SU-DHL-6 (cell line): ENCODE measurements around the gene CENPX.

Source experiments
- H2AFZ ChIP-seq: fragments of 200-600 bp; sonication (generic); 2 replicates; pipeline ENCODE4 v1.6.1; 2014; ENCODE audit warnings: low read depth, mild to moderate bottlenecking, moderate library complexity, mixed read lengths, antibody characterized with exemption, low read length; ENCODE audit not compliant: severe bottlenecking
- H3F3A ChIP-seq: fragments of 200-600 bp; shearing (Covaris generic); 2 replicates; pipeline ENCODE4 v1.6.0; 2016; ENCODE audit warnings: antibody characterized with exemption, mild to moderate bottlenecking; ENCODE audit not compliant: insufficient read depth
- H3K27ac ChIP-seq: fragments of 200-600 bp; sonication (generic); 2 replicates; pipeline ENCODE4 v1.5.1; 2016; ENCODE audit warnings: low read depth, mild to moderate bottlenecking, low read length, moderate library complexity, mixed read lengths
- H3K27me3 ChIP-seq: fragments of 200-600 bp; sonication (generic), shearing (Covaris generic); 2 replicates; pipeline ENCODE4 v1.6.0; 2014; ENCODE audit warnings: mild to moderate bottlenecking, low read length
- H3K36me3 ChIP-seq: fragments of 200-600 bp; sonication (generic); 2 replicates; pipeline ENCODE4 v1.6.1; 2014; ENCODE audit warnings: mild to moderate bottlenecking, low read length, mixed read lengths
- H3K4me2 ChIP-seq: fragments of 300-600, 200-600 bp; shearing (Covaris generic), sonication (generic); 2 replicates; pipeline ENCODE4 v1.6.0; 2014; ENCODE audit warnings: low read length, low read depth, mild to moderate bottlenecking; ENCODE audit not compliant: poor library complexity, severe bottlenecking
- H3K4me3 ChIP-seq: fragments of 200-600 bp; sonication (generic); 2 replicates; pipeline ENCODE4 v1.5.1; 2014; ENCODE audit warnings: antibody characterized with exemption, low read length, mild to moderate bottlenecking, mixed read lengths; ENCODE audit not compliant: insufficient read depth, poor library complexity, severe bottlenecking
- H3K79me2 ChIP-seq: fragments of 200-600 bp; sonication (generic); 2 replicates; pipeline ENCODE4 v1.6.1; 2014; ENCODE audit warnings: mild to moderate bottlenecking, low read length, moderate library complexity; ENCODE audit not compliant: insufficient read depth
- H3K9ac ChIP-seq: fragments of 200-600 bp; sonication (generic); 2 replicates; pipeline ENCODE4 v1.7.0; 2014; ENCODE audit warnings: mild to moderate bottlenecking, low read length
- H3K9me2 ChIP-seq: fragments of 200-600 bp; sonication (generic); replicated peaks from 2 replicates; pipeline ENCODE4 v1.6.1; 2014; ENCODE audit warnings: low read length; ENCODE audit not compliant: insufficient read depth
- H3K9me3 ChIP-seq: fragments of 200-600 bp; sonication (generic); 2 replicates; pipeline ENCODE4 v1.6.1; 2014; ENCODE audit warnings: low read length, mixed read lengths; ENCODE audit not compliant: insufficient read depth
- H4K20me1 ChIP-seq: fragments of 200-600 bp; sonication (generic); 2 replicates; pipeline ENCODE4 v1.6.1; 2014; ENCODE audit warnings: low read depth, mild to moderate bottlenecking, antibody characterized with exemption, low read length, moderate library complexity, mixed read lengths
- EZH2phosphoT487 ChIP-seq: fragments of 200-600 bp; sonication (generic), shearing (Covaris generic); conservative IDR thresholded peaks from 2 replicates; pipeline ENCODE4 v1.6.1; 2018; ENCODE audit warnings: mild to moderate bottlenecking, antibody characterized with exemption, low read length, moderate library complexity, mixed read lengths
- TF ChIP-seq, protein P1 (sequence below): fragments of 200-600 bp; sonication (generic); IDR thresholded peaks from one replicate; pipeline ENCODE4 v1.5.1; 2017; ENCODE audit warnings: antibody characterized with exemption, mild to moderate bottlenecking, low read length, moderate library complexity; ENCODE audit not compliant: insufficient read depth, poor library complexity, severe bottlenecking

The CENPX gene

DNA sequence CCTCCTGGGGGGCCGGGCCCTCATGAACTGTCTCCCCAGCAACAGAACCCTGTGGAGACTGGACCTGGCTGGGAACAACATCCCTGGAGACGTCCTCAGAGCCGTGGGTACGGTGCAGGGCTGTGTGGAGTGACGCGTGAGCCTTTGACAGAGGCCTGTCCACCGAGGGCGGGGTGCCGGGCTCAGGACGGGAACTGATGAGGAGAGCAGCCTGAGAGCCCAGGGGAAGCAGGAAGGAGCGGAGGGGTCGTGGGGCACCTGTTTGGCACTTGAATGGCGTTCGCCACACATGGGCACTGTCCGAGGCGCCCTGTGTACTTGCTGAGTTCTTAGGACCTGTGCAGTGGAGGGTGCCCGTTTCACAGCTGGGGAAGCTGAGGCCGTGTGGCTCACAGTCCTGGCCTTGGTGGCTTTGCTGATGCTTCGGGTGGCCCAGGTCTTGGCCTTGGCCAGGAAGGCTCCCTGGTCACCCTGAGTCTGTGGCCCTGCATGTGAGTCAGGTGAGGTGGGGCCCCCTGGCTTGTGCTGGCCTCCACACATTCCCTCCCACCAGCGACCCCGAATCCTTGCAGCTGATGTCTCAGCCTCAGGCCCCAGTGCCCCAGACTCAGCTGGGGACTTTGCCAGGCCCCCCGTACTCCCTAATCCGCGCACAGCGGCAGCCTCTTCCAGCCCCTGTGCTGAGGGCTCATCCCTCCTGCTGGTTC lies 2.9 kb upstream of the CENPX start:
- no peaks in the 10 kb centered on the region for H3K27me3 ChIP-seq
- H3K9me3 ChIP-seq: no peaks in the 10 kb centered on the region
- no peak overlapping the region for H3K4me2 ChIP-seq
- H3K4me3 ChIP-seq: no peak overlapping the region
- H3K9ac ChIP-seq: no peak overlapping the region
- H3F3A ChIP-seq: 0 out of 2 replicates have a peak, but pooled peaks cover 6% of the 10 kb centered on the region
- H3K9me2 ChIP-seq: no peaks in the 10 kb centered on the region
- no peaks in the 10 kb centered on the region for H3K36me3 ChIP-seq
- peaks cover 25% of the 10 kb centered on the region for H3K79me2 ChIP-seq
- no peak overlapping the region for H2AFZ ChIP-seq
- H4K20me1 ChIP-seq: no peaks in the 10 kb centered on the region
- TF ChIP-seq, protein P1, sequence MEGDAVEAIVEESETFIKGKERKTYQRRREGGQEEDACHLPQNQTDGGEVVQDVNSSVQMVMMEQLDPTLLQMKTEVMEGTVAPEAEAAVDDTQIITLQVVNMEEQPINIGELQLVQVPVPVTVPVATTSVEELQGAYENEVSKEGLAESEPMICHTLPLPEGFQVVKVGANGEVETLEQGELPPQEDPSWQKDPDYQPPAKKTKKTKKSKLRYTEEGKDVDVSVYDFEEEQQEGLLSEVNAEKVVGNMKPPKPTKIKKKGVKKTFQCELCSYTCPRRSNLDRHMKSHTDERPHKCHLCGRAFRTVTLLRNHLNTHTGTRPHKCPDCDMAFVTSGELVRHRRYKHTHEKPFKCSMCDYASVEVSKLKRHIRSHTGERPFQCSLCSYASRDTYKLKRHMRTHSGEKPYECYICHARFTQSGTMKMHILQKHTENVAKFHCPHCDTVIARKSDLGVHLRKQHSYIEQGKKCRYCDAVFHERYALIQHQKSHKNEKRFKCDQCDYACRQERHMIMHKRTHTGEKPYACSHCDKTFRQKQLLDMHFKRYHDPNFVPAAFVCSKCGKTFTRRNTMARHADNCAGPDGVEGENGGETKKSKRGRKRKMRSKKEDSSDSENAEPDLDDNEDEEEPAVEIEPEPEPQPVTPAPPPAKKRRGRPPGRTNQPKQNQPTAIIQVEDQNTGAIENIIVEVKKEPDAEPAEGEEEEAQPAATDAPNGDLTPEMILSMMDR: no peak
- TF ChIP-seq EZH2phosphoT487: no peak
- no peak overlapping the region for H3K27ac ChIP-seq

GRCh38 chr17:82024859-82025258 lies 2.2 kb upstream of the CENPX start:
- Histone ChIP-seq H3K36me3 (no peaks in the 10 kb centered on the region), H3K9ac (no peak overlapping the region), H3K79me2 (peaks cover 25% of the 10 kb centered on the region), H3F3A (0 out of 2 replicates have a peak, but pooled peaks cover 6% of the 10 kb centered on the region), H3K27me3 (no peaks in the 10 kb centered on the region), H3K4me3 (no peak overlapping the region), H3K9me2 (no peaks in the 10 kb centered on the region), H3K4me2 (no peak overlapping the region), H3K9me3 (no peaks in the 10 kb centered on the region), H2AFZ (no peak overlapping the region), H3K27ac (no peak overlapping the region), H4K20me1 (no peaks in the 10 kb centered on the region)
- TF ChIP-seq EZH2phosphoT487: no peak
- TF ChIP-seq, protein P1: no peak

GRCh38 chr17:82023447-82024241 lies 966 bp upstream of the CENPX start:
- no peaks in the 10 kb centered on the region for H3K9me3 ChIP-seq
- TF ChIP-seq EZH2phosphoT487: no peak
- TF ChIP-seq, protein P1: no peak
- H4K20me1 ChIP-seq: no peaks in the 10 kb centered on the region
- H3K9me2 ChIP-seq: no peaks in the 10 kb centered on the region
- H3K9ac ChIP-seq: peak overlapping the region; percentile 87
- peak overlapping the region; percentile 80 for H3K4me3 ChIP-seq
- H3F3A ChIP-seq: 0 out of 2 replicates have a peak, but pooled peaks cover 6% of the 10 kb centered on the region
- H3K27me3 ChIP-seq: no peaks in the 10 kb centered on the region
- H3K79me2 ChIP-seq: peaks cover 25% of the 10 kb centered on the region
- H3K4me2 ChIP-seq: peak overlapping the region; percentile 74
- H2AFZ ChIP-seq: peak overlapping the region; percentile 14
- H3K36me3 ChIP-seq: no peaks in the 10 kb centered on the region
- peak overlapping the region; percentile 23 for H3K27ac ChIP-seq
